Esophagus (tissue), 2 donors: Measurements from ENCODE around the gene RAPGEF6. TPM values are rescaled to one million over a fixed set of nuclear protein-coding genes. Genes with fewer than 3 reads are reported as not detected.

Experiments used
- H3K27ac ChIP-seq, 2 donors: one replicate each; pipeline ENCODE4 v1.5.1; 2013; ENCODE audit warnings: low read depth in 2 of 2, mild to moderate bottlenecking in 2 of 2, inconsistent platforms in 1 of 2, low read length in 1 of 2, moderate library complexity in 1 of 2
- H3K27me3 ChIP-seq, 2 donors: one replicate each; pipeline ENCODE4 v1.6.1; 2013; ENCODE audit warnings: low read length in 2 of 2, control low read depth in 1 of 2, mild to moderate bottlenecking in 1 of 2; ENCODE audit not compliant: insufficient read depth in 2 of 2, control insufficient read depth in 1 of 2
- H3K36me3 ChIP-seq, 2 donors: one replicate each; pipeline ENCODE4 v1.6.1; 2013; ENCODE audit warnings: low read length in 1 of 2; ENCODE audit not compliant: control insufficient read depth in 2 of 2, insufficient read depth in 2 of 2
- H3K4me1 ChIP-seq, 2 donors: one replicate each; pipeline ENCODE4 v1.6.1; 2013; ENCODE audit warnings: low read length in 1 of 2; ENCODE audit not compliant: control insufficient read depth in 2 of 2, insufficient read depth in 2 of 2
- H3K4me3 ChIP-seq, 2 donors: one replicate each; pipeline ENCODE4 v1.5.1; 2013; ENCODE audit warnings: low read length in 2 of 2, mild to moderate bottlenecking in 2 of 2, low read depth in 1 of 2, moderate library complexity in 1 of 2
- H3K9me3 ChIP-seq, 2 donors: one replicate each; pipeline ENCODE4 v1.6.1; 2013; ENCODE audit warnings: mild to moderate bottlenecking in 2 of 2, low read depth in 1 of 2, low read length in 1 of 2, moderate library complexity in 1 of 2; ENCODE audit not compliant: control insufficient read depth in 2 of 2, insufficient read depth in 1 of 2
- WGBS, 2 donors: extraction: QIAGEN DNeasy Blood & Tissue Kit; methylation state at CpG; one replicate each; pipeline ENCODE4 v1.1.7; 2013; 5-methylcytosine and 5-hydroxymethylcytosine counted together
- polyA plus RNA-seq, 2 donors: library from polyadenylated mRNA; stranded (reverse); fragments of 200-250 nt; gene quantifications; one replicate each; pipeline ENCODE4 v1.2.3, GENCODE V29; 2013
- donor health status: healthy with polysubstance abuse.
- donor health status: Bipolar disorder and iron deficiency.

Gene RAPGEF6
- polyA plus RNA-seq, 2 donors = 2.3 TPM

DNA sequence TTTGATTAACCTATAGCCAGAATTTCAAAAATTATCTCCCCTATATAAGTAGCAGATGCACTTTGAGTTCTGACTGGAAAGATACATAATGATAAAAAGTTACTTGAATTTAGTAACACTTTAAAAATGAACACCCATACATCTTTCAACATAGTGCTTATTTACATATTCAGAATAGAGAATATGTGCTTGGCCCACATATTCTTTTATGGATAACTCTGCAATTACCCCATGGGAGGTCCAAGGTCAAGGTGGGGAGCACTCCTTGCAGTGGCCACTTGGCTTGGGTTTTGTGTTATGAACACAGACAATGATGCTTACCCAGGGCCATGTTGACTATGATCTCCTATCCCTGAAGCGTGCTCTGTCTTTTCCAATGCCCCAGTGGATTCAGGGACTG lies 201.9 kb downstream of the RAPGEF6 start:
- Histone ChIP-seq H3K9me3 (no peaks in the 10 kb centered on the region), H3K36me3 (peaks cover 6 to 15% of the 10 kb centered on the region in 2 donors), H3K27me3 (no peaks in the 10 kb centered on the region), H3K4me1 (no peaks in the 10 kb centered on the region), H3K27ac (no peak overlapping the region), H3K4me3 (no peak overlapping the region)
- 96 to 97% methylated on average over 1 of the region's 1 CpG for WGBS, 2 donors

DNA sequence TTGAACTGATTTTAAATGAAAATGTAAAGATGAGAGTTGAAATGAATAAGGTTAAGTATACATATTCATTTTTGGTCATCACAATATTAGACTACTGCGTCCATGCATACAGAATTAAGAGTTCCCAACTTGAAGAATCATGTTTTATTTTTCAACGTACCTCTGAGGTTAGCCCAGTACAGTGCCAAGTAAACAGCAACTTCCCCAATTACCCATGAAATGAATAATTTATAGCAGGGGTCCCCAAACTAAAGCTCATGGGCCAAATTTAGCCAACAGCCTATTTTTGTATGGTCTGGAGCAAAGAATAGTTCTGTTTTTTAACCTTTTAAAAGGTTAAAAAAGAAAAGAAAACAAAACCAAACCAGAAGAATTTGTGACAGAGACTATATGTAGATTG lies 203.2 kb downstream of the RAPGEF6 start:
- H3K9me3 ChIP-seq = no peaks in the 10 kb centered on the region
- no peak overlapping the region for H3K4me3 ChIP-seq
- H3K36me3 ChIP-seq = peaks cover 6 to 12% of the 10 kb centered on the region in 2 donors
- H3K27me3 ChIP-seq = no peaks in the 10 kb centered on the region
- 86 to 91% methylated on average over 2 of the region's 2 CpGs for WGBS, 2 donors
- no peak overlapping the region for H3K27ac ChIP-seq
- H3K4me1 ChIP-seq = no peaks in the 10 kb centered on the region

DNA sequence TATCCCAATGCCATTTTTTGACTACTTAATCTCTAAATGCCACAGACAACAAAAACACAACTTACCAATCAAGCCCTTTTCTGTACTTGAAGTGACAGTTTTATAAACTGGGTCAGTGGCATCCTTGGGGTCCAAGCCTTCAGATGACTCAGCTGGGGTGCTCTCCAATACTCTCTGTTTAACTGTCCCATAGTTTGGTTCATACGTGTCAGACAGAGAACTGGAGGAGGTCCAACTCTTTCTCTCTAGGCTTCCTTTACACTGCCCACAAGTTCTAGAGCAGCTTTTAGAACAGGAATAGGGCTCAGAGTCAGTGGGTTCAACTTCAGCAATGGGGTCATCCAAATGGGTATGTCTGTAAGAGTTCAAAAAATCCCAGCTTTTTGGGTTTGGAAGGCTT lies 204.2 kb downstream of the RAPGEF6 start:
- Histone ChIP-seq H3K36me3 (peaks cover 6 to 10% of the 10 kb centered on the region in 2 donors), H3K4me3 (no peak overlapping the region)
- WGBS, 2 donors = 66 to 69% methylated on average over 1 of the region's 1 CpG

DNA sequence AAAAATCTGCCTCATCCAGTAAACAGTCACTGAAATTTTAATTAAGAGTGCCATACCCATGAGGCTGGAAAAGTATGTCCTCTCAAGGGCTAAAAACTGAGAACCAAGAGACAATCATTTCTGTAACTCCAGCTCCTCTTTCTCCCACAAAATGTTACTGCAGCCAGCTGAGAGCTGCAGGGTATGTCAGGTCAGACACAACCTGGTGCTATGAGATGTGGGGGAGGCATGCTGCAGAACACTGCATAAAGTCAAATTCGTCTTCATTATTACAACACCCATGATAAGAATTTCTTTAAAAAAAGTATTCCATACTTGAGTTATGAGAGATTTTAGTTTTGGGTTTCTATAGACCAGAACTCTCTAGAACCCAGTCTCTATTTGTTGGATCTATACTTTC lies 209.0 kb downstream of the RAPGEF6 start:
- no peak overlapping the region for H3K27ac ChIP-seq
- WGBS, 2 donors = 94 to 97% methylated on average over 1 of the region's 1 CpG
- H3K4me3 ChIP-seq = no peak overlapping the region
- peaks cover 4 to 8% of the 10 kb centered on the region in 2 donors for H3K36me3 ChIP-seq
- no peaks in the 10 kb centered on the region for H3K9me3 ChIP-seq
- H3K4me1 ChIP-seq = no peaks in the 10 kb centered on the region
- H3K27me3 ChIP-seq = no peaks in the 10 kb centered on the region

More for the DNA sequence above, 204.2 kb downstream of the RAPGEF6 start:
- no peaks in the 10 kb centered on the region for H3K4me1 ChIP-seq
- no peaks in the 10 kb centered on the region for H3K27me3 ChIP-seq
- no peak overlapping the region for H3K27ac ChIP-seq
- no peaks in the 10 kb centered on the region for H3K9me3 ChIP-seq

GRCh38 chr5:131423056-131423455 lies 212.0 kb downstream of the RAPGEF6 start:
- peaks cover 0 to 4% of the 10 kb centered on the region in 2 donors for H3K36me3 ChIP-seq
- no peaks in the 10 kb centered on the region for H3K4me1 ChIP-seq
- H3K4me3 ChIP-seq = no peak overlapping the region
- H3K9me3 ChIP-seq = no peaks in the 10 kb centered on the region
- WGBS, 2 donors = 86% methylated on average over 2 of the region's 2 CpGs
- no peaks in the 10 kb centered on the region for H3K27me3 ChIP-seq
- no peak overlapping the region for H3K27ac ChIP-seq

DNA sequence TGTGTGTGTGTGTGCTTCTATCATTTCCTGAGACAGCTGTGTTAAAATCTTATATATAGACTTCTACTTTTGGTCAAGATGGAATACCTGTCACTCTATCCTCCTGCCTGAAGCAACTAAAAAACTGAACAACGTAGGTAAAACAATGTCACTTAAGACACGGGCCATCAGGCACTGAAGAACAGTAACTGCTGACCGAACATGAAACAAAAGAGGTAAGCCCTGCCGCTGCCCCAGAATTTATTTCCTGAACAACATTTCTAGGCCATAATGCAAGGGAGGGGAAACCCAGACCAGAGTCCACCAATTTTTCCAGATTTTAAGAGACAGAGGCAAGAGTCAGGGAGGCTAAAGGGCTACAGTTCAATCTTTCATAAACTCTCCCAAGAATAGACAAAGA lies 215.2 kb downstream of the RAPGEF6 start:
- peaks cover 0 to 4% of the 10 kb centered on the region in 2 donors for H3K36me3 ChIP-seq
- whole genome bisulfite sequencing, 2 donors = 73 to 77% methylated on average over 4 of the region's 4 CpGs
- no peak overlapping the region for H3K27ac ChIP-seq
- no peak overlapping the region for H3K4me3 ChIP-seq
- no peaks in the 10 kb centered on the region for H3K4me1 ChIP-seq
- H3K27me3 ChIP-seq = no peaks in the 10 kb centered on the region
- H3K9me3 ChIP-seq = no peaks in the 10 kb centered on the region

DNA sequence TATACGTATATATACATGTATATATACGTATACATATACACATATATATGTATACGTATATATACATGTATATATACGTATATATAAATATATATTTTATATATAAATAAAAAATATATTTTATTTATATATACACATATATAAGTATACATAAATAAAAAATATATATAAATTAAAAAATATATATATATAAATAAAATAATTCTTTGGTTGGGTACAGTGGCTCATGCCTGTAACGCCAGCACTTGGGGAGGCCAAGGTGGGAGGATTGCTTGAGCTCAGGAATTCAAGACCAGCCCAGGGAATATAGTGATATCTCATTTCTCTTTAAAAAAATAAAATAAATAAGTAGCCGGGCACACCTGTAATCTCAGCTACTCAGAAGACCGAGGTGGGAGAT lies 216.2 kb downstream of the RAPGEF6 start:
- 92 to 95% methylated on average over 7 of the region's 7 CpGs for WGBS, 2 donors

GRCh38 chr5:131417240-131417869 lies 217.7 kb downstream of the RAPGEF6 start:
- no peaks in the 10 kb centered on the region for H3K27me3 ChIP-seq
- H3K4me3 ChIP-seq = no peak overlapping the region
- H3K9me3 ChIP-seq = no peaks in the 10 kb centered on the region
- no peaks in the 10 kb centered on the region for H3K4me1 ChIP-seq
- 21 to 22% methylated on average over 7 of the region's 7 CpGs for WGBS, 2 donors
- peaks cover 0 to 4% of the 10 kb centered on the region in 2 donors for H3K36me3 ChIP-seq
- no peak overlapping the region for H3K27ac ChIP-seq

More for the DNA sequence above, 216.2 kb downstream of the RAPGEF6 start:
- no peak overlapping the region for H3K27ac ChIP-seq
- no peaks in the 10 kb centered on the region for H3K9me3 ChIP-seq
- H3K4me3 ChIP-seq = no peak overlapping the region
- H3K36me3 ChIP-seq = peaks cover 0 to 4% of the 10 kb centered on the region in 2 donors
- no peaks in the 10 kb centered on the region for H3K27me3 ChIP-seq
- no peaks in the 10 kb centered on the region for H3K4me1 ChIP-seq

DNA sequence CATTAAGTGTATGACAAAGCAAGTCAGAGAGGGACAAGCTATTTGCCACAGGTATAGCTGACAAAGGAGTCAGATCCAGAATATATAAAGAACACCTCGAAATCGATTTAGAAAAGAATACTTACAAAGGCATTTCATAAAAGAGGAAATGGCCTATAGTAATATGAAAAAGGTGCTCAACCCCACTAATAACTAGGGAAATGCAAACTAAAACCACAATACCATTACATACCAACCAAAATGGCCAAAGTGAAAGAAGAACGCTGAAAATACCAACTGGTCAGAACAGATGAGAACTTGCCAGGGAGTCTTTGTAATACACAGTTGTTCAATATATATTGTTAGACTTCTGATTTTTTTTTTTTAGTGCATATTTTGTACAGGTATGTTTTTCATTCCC lies 218.3 kb downstream of the RAPGEF6 start:
- no peak overlapping the region for H3K4me3 ChIP-seq
- no peaks in the 10 kb centered on the region for H3K27me3 ChIP-seq
- no peaks in the 10 kb centered on the region for H3K4me1 ChIP-seq
- WGBS, 2 donors = 65 to 77% methylated on average over 3 of the region's 3 CpGs
- no peak overlapping the region for H3K27ac ChIP-seq
- no peaks in the 10 kb centered on the region for H3K9me3 ChIP-seq
- H3K36me3 ChIP-seq = no peaks in the 10 kb centered on the region
